K562 (cell line): Measurements from ENCODE around the gene NACC1. TPM values are rescaled to one million over a fixed set of nuclear protein-coding genes. Genes with fewer than 3 reads are reported as not detected.

Source experiments
- CAMTA2 ChIP-seq: fragments of 250-450 bp; sonication (Bioruptor Pico); conservative IDR thresholded peaks from 2 replicates; pipeline ENCODE4 v1.5.1; 2022
- CSDE1 ChIP-seq, 2 experiments: fragments of 450-650 bp; IDR thresholded peaks; 2 replicates each; pipeline ENCODE4 v1.6.1; 2016; ENCODE audit warnings: mild to moderate bottlenecking in 1 of 2
- ESRRB ChIP-seq: fragments of 250-450 bp; sonication (Bioruptor Pico); IDR thresholded peaks from 2 replicates; pipeline ENCODE4 v1.5.0; 2020; ENCODE audit warnings: mild to moderate bottlenecking, moderate library complexity, borderline replicate concordance
- ETV1 ChIP-seq: fragments of 450-650 bp; conservative IDR thresholded peaks from 2 replicates; pipeline ENCODE4 v1.6.1; 2016; ENCODE audit warnings: missing genetic modification characterization, control low read depth, low read depth, missing compliant biosample characterization
- FOXP1 ChIP-seq: sonication (generic); formaldehyde crosslinking; IDR thresholded peaks from 2 replicates; pipeline ENCODE4 v1.8.0; 2022; ENCODE audit warnings: mild to moderate bottlenecking, missing genetic modification reagents
- KAT8 ChIP-seq: fragments of 450-650 bp; IDR thresholded peaks from 2 replicates; pipeline ENCODE4 v1.6.1; 2016; ENCODE audit warnings: low read depth, mild to moderate bottlenecking
- MAFF ChIP-seq: IDR thresholded peaks from 2 replicates; pipeline ENCODE4 v1.6.1; 2012; ENCODE audit warnings: low read length, improper control_type of control experiment
- NR4A1 ChIP-seq, 2 experiments: fragments of 250-450 bp in 1 of 2; fragments of 450-650 bp in 1 of 2; sonication (Bioruptor Pico) in 1 of 2; IDR thresholded peaks; 2 replicates each; pipeline versions ENCODE4 v1.4.0 to v1.6.1; 2016 to 2020; ENCODE audit warnings: mild to moderate bottlenecking in 2 of 2, missing compliant biosample characterization in 1 of 2, missing genetic modification characterization in 1 of 2, moderate library complexity in 1 of 2
- PRDM10 ChIP-seq: fragments of 450-650 bp; IDR thresholded peaks from 2 replicates; pipeline ENCODE4 v1.6.1; 2018; ENCODE audit not compliant: partially characterized antibody
- SAP30 ChIP-seq: fragments of 200-600 bp; sonication (generic); IDR thresholded peaks from 2 replicates; pipeline ENCODE4 v1.6.1; 2012; ENCODE audit warnings: borderline replicate concordance, low read depth, mild to moderate bottlenecking, moderate library complexity, low read length, control low read depth, inconsistent platforms; ENCODE audit not compliant: insufficient read depth, poor library complexity, severe bottlenecking
- TBL1XR1 ChIP-seq, 2 experiments: IDR thresholded peaks; 2 replicates each; pipeline ENCODE4 v1.6.1; 2012; ENCODE audit warnings: improper control_type of control experiment in 2 of 2, low read length in 2 of 2, mild to moderate bottlenecking in 1 of 2
- ZBTB11 ChIP-seq, 3 experiments: fragments of 200-800 bp in 1 of 3; fragments of 250-450 bp in 1 of 3; fragments of 450-650 bp in 1 of 3; sonication (Bioruptor Pico) in 1 of 3; sonication (Bioruptor generic) in 1 of 3; formaldehyde crosslinking in 1 of 3; IDR thresholded peaks; 2 replicates each; pipeline versions ENCODE4 v1.6.1 to v1.8.0; 2016 to 2022; ENCODE audit warnings: mild to moderate bottlenecking in 2 of 3, missing genetic modification characterization in 2 of 3, missing compliant biosample characterization in 1 of 3, moderate library complexity in 1 of 3
- ZMIZ1 ChIP-seq, 2 experiments: fragments of 150-350 bp in 1 of 2; IDR thresholded peaks; 2 replicates each; pipeline ENCODE4 v1.6.1; 2012 to 2016; ENCODE audit warnings: low read depth in 2 of 2, low read length in 2 of 2, mild to moderate bottlenecking in 1 of 2, moderate library complexity in 1 of 2
- ZNF324 ChIP-seq: fragments of 250-450 bp; sonication (Bioruptor Pico); IDR thresholded peaks from 2 replicates; pipeline ENCODE4 v1.4.0; 2020; ENCODE audit warnings: mild to moderate bottlenecking
- polyA plus RNA-seq, 8 experiments: library from polyadenylated mRNA; depleted of rRNA in 4 of 8; stranded (reverse) in 5 of 8; unstranded in 3 of 8; fragments of >200 nt; fragmentation: Nextera tagmentation in 2 of 8; fragmentation: Illumina TruSeq in 1 of 8; extraction: Ambion mirVana in 2 of 8; extraction: Trizol in 1 of 8; gene quantifications; 2 replicates each; pipeline versions ENCODE4 v1.2.1 to v1.2.3, GENCODE V29; 2011 to 2014; ENCODE audit warnings: inconsistent platforms in 1 of 8, missing spikeins in 1 of 8
- total RNA-seq, 7 experiments: library from RNA; depleted of rRNA in 6 of 7; stranded (reverse); fragments of >200 nt in 6 of 7; fragmentation: Illumina TruSeq in 2 of 7; extraction: Trizol in 2 of 7; gene quantifications; 2 replicates each; pipeline versions ENCODE4 v1.2.1 to v1.2.3, GENCODE V29; 2011 to 2021; ENCODE audit warnings: low replicate concordance in 1 of 7

NACC1 gene
- total and polyA plus RNA-seq, 9 of the 15 experiments (the other 6 are each of a cell fraction or from before 2014, with no cell fraction given), result 0.04 to 96.6 (median 25.8) TPM

GRCh38 chr19:13151605-13152355 lies 33.7 kb downstream of the NACC1 start (continued):
- TF ChIP-seq ZMIZ1 (IDR thresholded peaks at IDR 0.05; ENCODE audit: low read depth in 2 of 2, low read length in 2 of 2) (0 out of 4 replicates have a peak, but pooled peaks of 1 of the 2 experiments have one; percentile 18), CAMTA2 (no peak), PRDM10 (peak; percentile 12), MAFF (no peak), KAT8 (no peak), TBL1XR1 (IDR thresholded peaks at IDR 0.05; ENCODE audit: low read length in 2 of 2) (no peak; a peak in 1 of 4 replicates), ZBTB11 (CRISPR knock-in tag; IDR thresholded peaks at IDR 0.05) (peak in 1 of 3 experiments; percentile 14; a peak in 2 of 6 replicates), NR4A1 (CRISPR knock-in tag; IDR thresholded peaks at IDR 0.05) (no peak), NR4A1 (tag; IDR thresholded peaks at IDR 0.05) (no peak), FOXP1 (CRISPR knock-in tag) (no peak), ESRRB (CRISPR knock-in tag) (no peak), SAP30 (peak; percentile 90), ZNF324 (no peak), CSDE1 (IDR thresholded peaks at IDR 0.05) (no peak), ETV1 (no peak; the same call in none of the 2 replicates)
